K562 (cell line): ENCODE data around the gene OTUD5. TPM values are rescaled to one million over a fixed set of nuclear protein-coding genes. Genes with fewer than 3 reads are reported as not detected.

Experiments
- ATAC-seq: fragments of 200-7000 bp; cut with Tn5 transposase; 3 replicates; pipeline ENCODE4 v1.9.1; 2020; ENCODE audit warnings: moderate library complexity
- BruUV-seq: library from RNA; stranded (reverse); fragments of 400-500 nt; replicated peaks from 2 replicates; lab custom pipeline; 2021; lab: Mats Ljungman, UMichigan
- CTCF ChIA-PET: fragments of 300-600 bp; formaldehyde crosslinking; extraction: SDS; loops from one replicate; lab custom pipeline; 2021; ENCODE audit warnings: low intra/inter-chr PET ratio; lab: Yijun Ruan, JAX
- POLR2A ChIA-PET: fragments of 300-600, 350-650 bp; sonication (Branson Sonifier 250); formaldehyde crosslinking; extraction: SDS; loops from one replicate; lab custom pipeline; 2021; ENCODE audit warnings: antibody characterized with exemption, inconsistent platforms; lab: Yijun Ruan, JAX
- DNase-seq, 4 experiments: peaks; one replicate each; pipeline versions ENCODE4 v3.0.0 to v3.0.0-alpha.2; 2011 to 2018; ENCODE audit warnings: low spot score in 3 of 4, mixed read lengths in 3 of 4; ENCODE audit errors: extremely low read depth in 1 of 4
- FAIRE-seq: peaks from 2 replicates; lab custom pipeline; 2011; peaks lifted over from hg19 to GRCh38; lab: Jason Lieb, UNC
- H2AFZ ChIP-seq: 2 replicates; pipeline ENCODE4 v1.6.0; 2011; ENCODE audit warnings: low read depth, low read length, control low read depth, inconsistent platforms
- H3K27ac ChIP-seq: fragments of 200-600 bp; 3 replicates; pipeline ENCODE4 v1.8.0; 2011; ENCODE audit warnings: low read depth, mild to moderate bottlenecking, control low read depth, inconsistent platforms, low read length, moderate library complexity, mixed read lengths; ENCODE audit errors: extremely low read depth
- H3K27me3 ChIP-seq, 2 experiments: fragments of 300-600 bp in 1 of 2; 2 replicates in 1 of 2; 3 replicates in 1 of 2; pipeline versions ENCODE4 v1.6.0 to v1.8.0; 2011; ENCODE audit warnings: inconsistent platforms in 2 of 2, low read length in 2 of 2, mild to moderate bottlenecking in 1 of 2, mixed read lengths in 1 of 2, moderate library complexity in 1 of 2; ENCODE audit not compliant: control insufficient read depth in 2 of 2, insufficient read depth in 2 of 2
- H3K36me3 ChIP-seq: fragments of 300-600 bp; 3 replicates; pipeline ENCODE4 v1.8.0; 2011; ENCODE audit warnings: mild to moderate bottlenecking, low read length, inconsistent platforms; ENCODE audit not compliant: control insufficient read depth, insufficient read depth
- H3K4me1 ChIP-seq, 2 experiments: fragments of 200-600 bp in 1 of 2; replicated peaks in 1 of 2; 2 replicates in 1 of 2; 3 replicates in 1 of 2; pipeline versions ENCODE4 v1.5.1 to v1.8.0; 2011; ENCODE audit warnings: inconsistent platforms in 2 of 2, low read length in 2 of 2, mild to moderate bottlenecking in 1 of 2, mixed read lengths in 1 of 2, moderate library complexity in 1 of 2; ENCODE audit not compliant: control insufficient read depth in 2 of 2, insufficient read depth in 2 of 2
- H3K4me2 ChIP-seq: 2 replicates; pipeline ENCODE4 v1.6.1; 2011; ENCODE audit warnings: low read length, control low read depth, inconsistent platforms, mixed read lengths; ENCODE audit not compliant: insufficient read depth
- H3K4me3 ChIP-seq: fragments of 200-600 bp; sonication (generic), shearing (Covaris generic); 2 replicates; pipeline ENCODE4 v1.5.1; 2016; ENCODE audit warnings: control low read depth, inconsistent platforms
- H3K79me2 ChIP-seq: fragments of 200-600 bp; 3 replicates; pipeline ENCODE4 v1.8.0; 2011; ENCODE audit warnings: low read length, inconsistent platforms; ENCODE audit not compliant: control insufficient read depth, insufficient read depth
- H3K9ac ChIP-seq, 2 experiments: 2 replicates each; pipeline versions ENCODE4 v1.6.0 to v1.6.1; 2011; ENCODE audit warnings: low read depth in 2 of 2, low read length in 2 of 2, control low read depth in 1 of 2, inconsistent platforms in 1 of 2, mild to moderate bottlenecking in 1 of 2, mixed read lengths in 1 of 2; ENCODE audit not compliant: insufficient read depth in 1 of 2
- H3K9me1 ChIP-seq: one replicate; pipeline ENCODE4 v1.6.0; 2011; ENCODE audit warnings: inconsistent platforms, mild to moderate bottlenecking, low read length, moderate library complexity; ENCODE audit not compliant: control insufficient read depth, insufficient read depth
- H3K9me3 ChIP-seq: replicated peaks from 2 replicates; pipeline ENCODE4 v1.5.1; 2011; ENCODE audit warnings: low read depth, low read length, inconsistent platforms; ENCODE audit not compliant: control insufficient read depth, insufficient read depth
- H4K20me1 ChIP-seq: replicated peaks from 2 replicates; pipeline ENCODE4 v1.6.1; 2011; ENCODE audit warnings: low read length, inconsistent platforms, mixed read lengths; ENCODE audit not compliant: control insufficient read depth, insufficient read depth
- EGR1 ChIP-seq: fragments of 450-650 bp; conservative IDR thresholded peaks from 2 replicates; pipeline ENCODE4 v1.6.1; 2017; ENCODE audit warnings: mild to moderate bottlenecking
- ERF ChIP-seq: fragments of 450-650 bp; formaldehyde crosslinking; IDR thresholded peaks from 2 replicates; pipeline ENCODE4 v1.4.0; 2020; ENCODE audit warnings: mild to moderate bottlenecking, mixed read lengths
- KDM2B ChIP-seq: fragments of 250-450 bp; sonication (Bioruptor Pico); IDR thresholded peaks from 2 replicates; pipeline ENCODE4 v1.8.0; 2021; ENCODE audit warnings: mild to moderate bottlenecking, moderate library complexity
- KLF6 ChIP-seq: fragments of 250-450 bp; sonication (Bioruptor Pico); IDR thresholded peaks from 2 replicates; pipeline ENCODE4 v1.4.0; 2020; ENCODE audit warnings: mild to moderate bottlenecking, moderate library complexity, borderline replicate concordance
- L3MBTL2 ChIP-seq: fragments of 450-650 bp; IDR thresholded peaks from 2 replicates; pipeline ENCODE4 v1.6.1; 2016; ENCODE audit warnings: mild to moderate bottlenecking, moderate library complexity
- NR0B1 ChIP-seq: fragments of 450-650 bp; IDR thresholded peaks from one replicate; pipeline ENCODE4 v1.6.1; 2018; ENCODE audit warnings: mild to moderate bottlenecking, moderate library complexity; ENCODE audit not compliant: partially characterized antibody
- RBFOX2 ChIP-seq: fragments of 200-400 bp; formaldehyde crosslinking; IDR thresholded peaks from 2 replicates; pipeline ENCODE4 v1.6.1; 2017; ENCODE audit warnings: low read depth, mild to moderate bottlenecking, low read length, moderate library complexity
- SMARCE1 ChIP-seq: fragments of 450-650 bp; IDR thresholded peaks from 2 replicates; pipeline ENCODE4 v1.7.1; 2016; ENCODE audit warnings: mild to moderate bottlenecking
- WGBS: fragments of 100-300 bp; shearing (Covaris generic); methylation state at CpG from one replicate; pipeline ENCODE4 v1.1.6; 2016; ENCODE audit warnings: low coverage, mixed read lengths; ENCODE audit not compliant: insufficient coverage; ENCODE audit errors: missing lambda C conversion rate; 5-methylcytosine and 5-hydroxymethylcytosine counted together
- in situ Hi-C: fragments of 300-500 bp; cut with MboI; formaldehyde crosslinking; loops from 4 replicates; pipeline ENCODE4 v1.15.0; 2018; ENCODE audit warnings: inconsistent platforms, mixed read lengths
- intact Hi-C: fragments of 100-400 bp; cut with micrococcal nuclease; formaldehyde crosslinking; loops from 2 replicates; pipeline ENCODE4 v1.14.2; 2022
- polyA plus RNA-seq, 8 experiments: library from polyadenylated mRNA; depleted of rRNA in 4 of 8; stranded (reverse) in 5 of 8; unstranded in 3 of 8; fragments of >200 nt; fragmentation: Nextera tagmentation in 2 of 8; fragmentation: Illumina TruSeq in 1 of 8; extraction: Ambion mirVana in 2 of 8; extraction: Trizol in 1 of 8; gene quantifications; 2 replicates each; pipeline versions ENCODE4 v1.2.1 to v1.2.3, GENCODE V29; 2011 to 2014; ENCODE audit warnings: inconsistent platforms in 1 of 8, missing spikeins in 1 of 8
- total RNA-seq, 7 experiments: library from RNA; depleted of rRNA in 6 of 7; stranded (reverse); fragments of >200 nt in 6 of 7; fragmentation: Illumina TruSeq in 2 of 7; extraction: Trizol in 2 of 7; gene quantifications; 2 replicates each; pipeline versions ENCODE4 v1.2.1 to v1.2.3, GENCODE V29; 2011 to 2021; ENCODE audit warnings: low replicate concordance in 1 of 7

The OTUD5 gene
- total and polyA plus RNA-seq, 9 of the 15 experiments (the other 6 are each of a cell fraction or from before 2014, with no cell fraction given): 3.6 to 102 (median 59.0) TPM

GRCh38 chrX:48893556-48894348, 63.7 kb downstream of the OTUD5 start:
- Histone ChIP-seq H3K79me2 (peaks cover 42% of the 10 kb centered on the region), H3K4me3 (no peak overlapping the region), H4K20me1 (peaks cover 7% of the 10 kb centered on the region; the same call in 1 of the 2 replicates), H3K36me3 (peaks cover 37% of the 10 kb centered on the region; the same call in 2 of the 3 replicates), H2AFZ (no peak overlapping the region), H3K27ac (no peak overlapping the region), H3K9me1 (no peaks in the 10 kb centered on the region), H3K27me3 (no peaks in the 10 kb centered on the region), H3K9me3 (no peaks in the 10 kb centered on the region), H3K4me2 (no peak overlapping the region), H3K4me1 (peaks cover 10 to 36% of the 10 kb centered on the region in 2 experiments; a peak in 4 of 5 replicates), H3K9ac (no peak overlapping the region; a peak in 1 of 4 replicates)
- ChIA-PET POLR2A (interaction anchor here (0.8 kb wide), 1 partner anchor 18 kb away, joined by 3 read pairs; the partner anchor contains the start of gene SLC35A2), CTCF (no interaction called here)
- in situ Hi-C loops: no loop called here
- intact Hi-C loops: no loop called here
- TF ChIP-seq L3MBTL2 (no peak), EGR1 (no peak), ERF (CRISPR knock-in tag) (no peak), RBFOX2 (0 out of 2 replicates have a peak, but pooled peaks have one; percentile 25), NR0B1 (no peak), SMARCE1 (no peak), KDM2B (no peak), KLF6 (no peak)
- FAIRE-seq (no peak), ATAC-seq (no peak), DNase-seq (no peak)
- WGBS: 98% methylated on average over 8 of the region's 16 CpGs
- no TSS peak for BruUV-seq
